Lower lobe of right lung (tissue), 2 donors: ENCODE data around the gene UNC5CL. TPM values are rescaled to one million over a fixed set of nuclear protein-coding genes. Genes with fewer than 3 reads are reported as not detected.

ENCODE experiments used
- ATAC-seq, 2 donors: fragments of 200-7000 bp; cut with Tn5 transposase; one replicate each; pipeline ENCODE4 v1.9.1; 2020 to 2022; ENCODE audit warnings: mild to moderate bottlenecking in 2 of 2, moderate library complexity in 2 of 2
- DNase-seq: peaks from one replicate; pipeline ENCODE4 v3.0.0-alpha.2; 2020
- H3K27ac ChIP-seq: fragments of 200-600 bp; one replicate; pipeline ENCODE4 v1.8.0; 2022
- H3K27me3 ChIP-seq: fragments of 200-600 bp; one replicate; pipeline ENCODE4 v1.8.0; 2022; ENCODE audit warnings: low read depth
- H3K36me3 ChIP-seq: fragments of 200-600 bp; one replicate; pipeline ENCODE4 v1.8.0; 2022; ENCODE audit warnings: mild to moderate bottlenecking
- H3K4me1 ChIP-seq: fragments of 200-600 bp; one replicate; pipeline ENCODE4 v1.8.0; 2022
- H3K4me3 ChIP-seq: fragments of 200-600 bp; one replicate; pipeline ENCODE4 v1.8.0; 2022; ENCODE audit warnings: mild to moderate bottlenecking
- H3K9me3 ChIP-seq: fragments of 200-600 bp; one replicate; pipeline ENCODE4 v1.8.0; 2022
- intact Hi-C: fragments of 100-400 bp; cut with DNase I; formaldehyde crosslinking; loops from one replicate; pipeline ENCODE4 v1.11.0; 2022
- total RNA-seq: library from RNA; stranded (reverse); fragmentation: NEBNext Ultra II Directional; extraction: Animal tissue kit (Norgen Biotek cat#: 25700); gene quantifications from one replicate; pipeline ENCODE4 v1.2.1, GENCODE V29; 2021
- TF ChIP-seq, protein P1 (sequence below): fragments of 200-600 bp; IDR thresholded peaks from one replicate; pipeline ENCODE4 v1.8.0; 2022; ENCODE audit warnings: antibody characterized with exemption, mild to moderate bottlenecking
- donor health status: DM: no; HTN: yes; CAD: no; lungs with severe emphysema.

The UNC5CL gene
- total RNA-seq, 1 donor from 2014 or later = 1.1 TPM

DNA sequence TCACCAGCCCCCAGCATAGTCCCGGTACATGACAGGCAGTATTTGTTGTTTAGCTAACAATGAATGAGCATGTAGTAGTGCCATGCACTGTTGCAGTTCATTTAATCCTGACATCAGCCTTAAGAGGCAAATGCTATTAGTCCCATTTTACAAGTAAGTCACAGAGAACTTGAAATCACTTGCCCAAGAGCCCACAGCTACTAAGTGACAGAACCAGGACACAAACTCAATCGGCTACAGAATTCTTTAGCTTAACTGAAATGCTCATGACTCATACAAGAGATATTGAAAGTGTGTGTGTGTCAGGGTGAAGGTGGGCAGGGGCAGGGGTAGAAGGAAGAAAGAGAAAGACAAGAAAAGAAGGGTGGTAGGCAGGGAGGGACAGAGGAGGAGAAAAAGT, 52.7 kb downstream of the UNC5CL start:
- Histone ChIP-seq H3K4me1 (no peaks in the 10 kb centered on the region), H3K27ac (no peak overlapping the region), H3K9me3 (no peaks in the 10 kb centered on the region), H3K27me3 (no peaks in the 10 kb centered on the region), H3K4me3 (no peak overlapping the region), H3K36me3 (no peaks in the 10 kb centered on the region)
- no peak for DNase-seq
- TF ChIP-seq, protein P1, sequence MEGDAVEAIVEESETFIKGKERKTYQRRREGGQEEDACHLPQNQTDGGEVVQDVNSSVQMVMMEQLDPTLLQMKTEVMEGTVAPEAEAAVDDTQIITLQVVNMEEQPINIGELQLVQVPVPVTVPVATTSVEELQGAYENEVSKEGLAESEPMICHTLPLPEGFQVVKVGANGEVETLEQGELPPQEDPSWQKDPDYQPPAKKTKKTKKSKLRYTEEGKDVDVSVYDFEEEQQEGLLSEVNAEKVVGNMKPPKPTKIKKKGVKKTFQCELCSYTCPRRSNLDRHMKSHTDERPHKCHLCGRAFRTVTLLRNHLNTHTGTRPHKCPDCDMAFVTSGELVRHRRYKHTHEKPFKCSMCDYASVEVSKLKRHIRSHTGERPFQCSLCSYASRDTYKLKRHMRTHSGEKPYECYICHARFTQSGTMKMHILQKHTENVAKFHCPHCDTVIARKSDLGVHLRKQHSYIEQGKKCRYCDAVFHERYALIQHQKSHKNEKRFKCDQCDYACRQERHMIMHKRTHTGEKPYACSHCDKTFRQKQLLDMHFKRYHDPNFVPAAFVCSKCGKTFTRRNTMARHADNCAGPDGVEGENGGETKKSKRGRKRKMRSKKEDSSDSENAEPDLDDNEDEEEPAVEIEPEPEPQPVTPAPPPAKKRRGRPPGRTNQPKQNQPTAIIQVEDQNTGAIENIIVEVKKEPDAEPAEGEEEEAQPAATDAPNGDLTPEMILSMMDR = no peak
- no peak for ATAC-seq
- intact Hi-C loops = no loop called here

DNA sequence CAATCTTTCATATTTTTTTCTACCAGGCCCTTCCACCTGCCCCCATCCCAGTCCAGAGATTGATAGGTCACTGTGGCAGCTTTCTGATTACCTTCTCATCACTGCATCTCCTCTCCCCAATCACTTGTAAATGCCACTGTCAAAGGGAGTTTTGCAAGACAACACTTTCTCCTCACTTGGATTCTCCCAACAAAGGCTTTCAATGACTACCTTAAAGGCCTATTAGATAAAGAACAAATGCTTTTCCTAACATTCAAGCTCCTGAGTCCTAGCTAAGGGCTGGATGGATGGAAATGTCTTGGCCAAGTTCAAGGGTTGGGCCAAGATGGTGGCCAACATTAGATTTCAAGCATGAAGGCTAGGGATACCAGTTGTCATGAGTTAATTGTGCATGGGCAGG, 55.3 kb downstream of the UNC5CL start:
- Histone ChIP-seq H3K27ac (no peak overlapping the region), H3K9me3 (no peaks in the 10 kb centered on the region), H3K36me3 (no peaks in the 10 kb centered on the region), H3K4me1 (no peaks in the 10 kb centered on the region), H3K27me3 (no peaks in the 10 kb centered on the region), H3K4me3 (no peak overlapping the region)
- TF ChIP-seq, protein P1 = no peak
- DNase-seq = no peak
- intact Hi-C loops = no loop called here
- no peak for ATAC-seq

DNA sequence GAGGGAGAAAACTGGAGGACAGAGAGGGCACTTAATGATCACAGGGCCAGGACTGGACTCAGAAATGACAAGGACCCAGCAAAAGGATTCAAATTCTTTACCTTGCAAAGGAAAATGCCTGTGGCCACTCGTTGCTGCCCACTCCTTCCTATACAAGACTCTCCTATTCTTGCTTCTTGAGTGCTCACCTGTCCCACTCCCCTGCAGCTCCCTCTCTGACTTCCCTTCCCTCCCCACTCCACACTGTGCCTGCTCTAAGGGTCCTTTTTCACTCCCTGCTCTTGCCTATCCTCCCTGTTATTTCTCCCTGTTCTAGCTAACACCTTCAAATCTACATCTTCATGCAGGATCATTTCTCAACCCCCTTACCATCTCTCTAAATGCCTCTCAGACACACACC, 56.1 kb downstream of the UNC5CL start:
- TF ChIP-seq, protein P1 = no peak
- DNase-seq (no peak), ATAC-seq (no peak)
- Histone ChIP-seq H3K9me3 (no peaks in the 10 kb centered on the region), H3K4me3 (no peak overlapping the region), H3K4me1 (no peaks in the 10 kb centered on the region), H3K36me3 (no peaks in the 10 kb centered on the region), H3K27ac (no peak overlapping the region), H3K27me3 (no peaks in the 10 kb centered on the region)
- intact Hi-C loops = no loop called here

DNA sequence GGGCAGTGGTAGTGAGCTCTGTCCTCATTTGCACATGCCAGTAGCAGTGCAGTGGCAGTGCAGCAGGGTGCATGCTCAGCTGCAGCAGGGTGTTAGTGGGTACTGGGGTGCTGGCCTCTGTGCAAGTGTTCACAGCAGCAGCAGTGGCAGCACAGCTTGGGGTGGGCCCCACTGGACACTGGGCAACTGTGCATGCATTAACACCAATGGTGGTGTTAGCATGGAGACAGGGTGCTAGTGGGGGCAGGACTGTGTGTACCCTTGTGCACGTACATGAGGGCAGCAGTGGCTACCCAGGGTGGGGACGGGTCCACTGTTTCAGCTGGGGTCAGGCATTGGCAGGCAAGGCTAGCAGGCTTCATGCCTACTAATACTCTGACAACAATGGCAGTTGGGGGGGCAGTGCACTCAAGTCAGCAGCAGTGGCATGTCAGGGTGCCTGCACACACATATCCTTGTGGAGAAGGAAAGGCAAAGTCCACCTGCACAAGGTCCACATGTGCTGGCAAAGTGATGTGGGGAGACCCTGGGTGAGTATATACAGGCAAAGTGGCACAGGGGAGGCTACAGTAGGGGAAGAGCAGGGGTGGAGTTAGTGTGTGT, 60.2 kb downstream of the UNC5CL start:
- H3K36me3 ChIP-seq = no peaks in the 10 kb centered on the region
- H3K27me3 ChIP-seq = no peaks in the 10 kb centered on the region
- H3K27ac ChIP-seq = no peak overlapping the region
- ATAC-seq = no peak
- no peaks in the 10 kb centered on the region for H3K4me1 ChIP-seq
- no peak overlapping the region for H3K4me3 ChIP-seq
- no peaks in the 10 kb centered on the region for H3K9me3 ChIP-seq
- intact Hi-C loops = no loop called here
- TF ChIP-seq, protein P1 = no peak
- no peak for DNase-seq

DNA sequence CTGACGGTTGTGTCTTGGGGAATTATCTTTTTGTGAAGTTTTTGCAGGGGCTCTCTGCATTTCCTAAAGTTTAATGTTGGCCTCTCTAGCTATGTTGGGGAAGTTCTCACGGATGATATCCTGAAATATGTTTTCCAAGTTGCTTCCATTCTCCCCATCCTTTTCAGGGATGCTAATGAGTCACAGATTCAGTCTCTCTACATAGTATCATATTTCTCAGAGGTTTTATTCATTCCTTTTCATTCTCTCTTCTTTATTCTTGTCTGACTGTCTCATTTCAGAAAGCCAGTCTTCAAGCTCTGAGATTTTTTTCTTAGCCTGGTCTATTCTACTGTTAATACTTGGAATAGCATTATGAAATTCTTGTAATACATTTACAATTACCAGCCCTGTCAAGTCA, 61.3 kb downstream of the UNC5CL start:
- ATAC-seq (no peak), DNase-seq (no peak)
- no peak overlapping the region for H3K4me3 ChIP-seq
- no peaks in the 10 kb centered on the region for H3K27me3 ChIP-seq
- TF ChIP-seq, protein P1 = no peak
- H3K9me3 ChIP-seq = no peaks in the 10 kb centered on the region
- no peak overlapping the region for H3K27ac ChIP-seq
- no peaks in the 10 kb centered on the region for H3K4me1 ChIP-seq
- intact Hi-C loops = no loop called here
- no peaks in the 10 kb centered on the region for H3K36me3 ChIP-seq
